K562 (cell line): ENCODE results near the gene MICU1. TPM values are rescaled to one million over a fixed set of nuclear protein-coding genes. Genes with fewer than 3 reads are reported as not detected.

Experiments used
- ASH1L ChIP-seq: fragments of 450-650 bp; IDR thresholded peaks from 2 replicates; pipeline ENCODE4 v1.6.1; 2018; ENCODE audit warnings: borderline replicate concordance, mild to moderate bottlenecking, low read depth; ENCODE audit not compliant: partially characterized antibody
- CEBPB ChIP-seq: fragments of 450-650 bp; IDR thresholded peaks from 2 replicates; pipeline ENCODE4 v1.6.1; 2016; ENCODE audit warnings: missing genetic modification characterization, missing compliant biosample characterization
- MTA1 ChIP-seq: fragments of 450-650 bp; IDR thresholded peaks from 2 replicates; pipeline ENCODE4 v1.6.1; 2017; ENCODE audit warnings: borderline replicate concordance
- NCOA6 ChIP-seq: fragments of 450-650 bp; IDR thresholded peaks from 2 replicates; pipeline ENCODE4 v1.6.1; 2017; ENCODE audit warnings: mild to moderate bottlenecking
- PTBP1 ChIP-seq: fragments of 200-400 bp; formaldehyde crosslinking; IDR thresholded peaks from 2 replicates; pipeline ENCODE4 v1.6.1; 2017; ENCODE audit warnings: low read depth, low read length
- RAD51 ChIP-seq: fragments of 450-650 bp; IDR thresholded peaks from 2 replicates; pipeline ENCODE4 v1.7.1; 2016; ENCODE audit warnings: low read depth, mild to moderate bottlenecking, borderline replicate concordance
- SMAD3 ChIP-seq: fragments of 450-650 bp; formaldehyde crosslinking; conservative IDR thresholded peaks from 2 replicates; pipeline ENCODE4 v1.4.0; 2020; ENCODE audit warnings: mild to moderate bottlenecking
- VEZF1 ChIP-seq: fragments of 200-800 bp; sonication (Bioruptor generic); IDR thresholded peaks from 2 replicates; pipeline ENCODE4 v1.6.1; 2017; ENCODE audit warnings: missing genetic modification characterization, missing compliant biosample characterization
- ZKSCAN1 ChIP-seq: fragments of 150-350 bp; IDR thresholded peaks from 2 replicates; pipeline ENCODE4 v1.6.1; 2016; ENCODE audit warnings: low read depth, low read length
- ZNF551 ChIP-seq: fragments of 250-450 bp; sonication (Bioruptor Pico); IDR thresholded peaks from 2 replicates; pipeline ENCODE4 v1.5.0; 2021; ENCODE audit warnings: mild to moderate bottlenecking, moderate library complexity
- ZNF57 ChIP-seq: fragments of 450-650 bp; formaldehyde crosslinking; IDR thresholded peaks from 2 replicates; pipeline ENCODE4 v1.4.0; 2020; ENCODE audit warnings: mild to moderate bottlenecking, moderate library complexity
- polyA plus RNA-seq, 8 experiments: library from polyadenylated mRNA; depleted of rRNA in 4 of 8; stranded (reverse) in 5 of 8; unstranded in 3 of 8; fragments of >200 nt; fragmentation: Nextera tagmentation in 2 of 8; fragmentation: Illumina TruSeq in 1 of 8; extraction: Ambion mirVana in 2 of 8; extraction: Trizol in 1 of 8; gene quantifications; 2 replicates each; pipeline versions ENCODE4 v1.2.1 to v1.2.3, GENCODE V29; 2011 to 2014; ENCODE audit warnings: inconsistent platforms in 1 of 8, missing spikeins in 1 of 8
- total RNA-seq, 7 experiments: library from RNA; depleted of rRNA in 6 of 7; stranded (reverse); fragments of >200 nt in 6 of 7; fragmentation: Illumina TruSeq in 2 of 7; extraction: Trizol in 2 of 7; gene quantifications; 2 replicates each; pipeline versions ENCODE4 v1.2.1 to v1.2.3, GENCODE V29; 2011 to 2021; ENCODE audit warnings: low replicate concordance in 1 of 7
- TF ChIP-seq, protein P1 (sequence below): fragments of 450-650 bp; IDR thresholded peaks from 2 replicates; pipeline ENCODE4 v1.6.1; 2014; ENCODE audit warnings: low read depth, mild to moderate bottlenecking, moderate library complexity, borderline replicate concordance
- TF ChIP-seq, protein P2 (sequence below): fragments of 250-450 bp; sonication (Bioruptor Pico); IDR thresholded peaks from 2 replicates; pipeline ENCODE4 v1.4.0; 2020; ENCODE audit warnings: mild to moderate bottlenecking, moderate library complexity

Gene MICU1
- total and polyA plus RNA-seq, 9 of the 15 experiments (the other 6 are each of a cell fraction or from before 2014, with no cell fraction given), result 29.3 to 76.8 (median 48.4) TPM

GRCh38 chr10:72389716-72390115 lies 236.2 kb downstream of the MICU1 start (continued):
- TF ChIP-seq, protein P1, sequence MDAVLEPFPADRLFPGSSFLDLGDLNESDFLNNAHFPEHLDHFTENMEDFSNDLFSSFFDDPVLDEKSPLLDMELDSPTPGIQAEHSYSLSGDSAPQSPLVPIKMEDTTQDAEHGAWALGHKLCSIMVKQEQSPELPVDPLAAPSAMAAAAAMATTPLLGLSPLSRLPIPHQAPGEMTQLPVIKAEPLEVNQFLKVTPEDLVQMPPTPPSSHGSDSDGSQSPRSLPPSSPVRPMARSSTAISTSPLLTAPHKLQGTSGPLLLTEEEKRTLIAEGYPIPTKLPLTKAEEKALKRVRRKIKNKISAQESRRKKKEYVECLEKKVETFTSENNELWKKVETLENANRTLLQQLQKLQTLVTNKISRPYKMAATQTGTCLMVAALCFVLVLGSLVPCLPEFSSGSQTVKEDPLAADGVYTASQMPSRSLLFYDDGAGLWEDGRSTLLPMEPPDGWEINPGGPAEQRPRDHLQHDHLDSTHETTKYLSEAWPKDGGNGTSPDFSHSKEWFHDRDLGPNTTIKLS, result no peak
- no peak for TF ChIP-seq RAD51
- no peak for TF ChIP-seq MTA1
- no peak for TF ChIP-seq VEZF1 (CRISPR knock-in tag)
- no peak for TF ChIP-seq ZNF57 (CRISPR knock-in tag)
- TF ChIP-seq CEBPB, result no peak
- no peak for TF ChIP-seq ZKSCAN1
- TF ChIP-seq ASH1L, result no peak
- TF ChIP-seq, protein P2, sequence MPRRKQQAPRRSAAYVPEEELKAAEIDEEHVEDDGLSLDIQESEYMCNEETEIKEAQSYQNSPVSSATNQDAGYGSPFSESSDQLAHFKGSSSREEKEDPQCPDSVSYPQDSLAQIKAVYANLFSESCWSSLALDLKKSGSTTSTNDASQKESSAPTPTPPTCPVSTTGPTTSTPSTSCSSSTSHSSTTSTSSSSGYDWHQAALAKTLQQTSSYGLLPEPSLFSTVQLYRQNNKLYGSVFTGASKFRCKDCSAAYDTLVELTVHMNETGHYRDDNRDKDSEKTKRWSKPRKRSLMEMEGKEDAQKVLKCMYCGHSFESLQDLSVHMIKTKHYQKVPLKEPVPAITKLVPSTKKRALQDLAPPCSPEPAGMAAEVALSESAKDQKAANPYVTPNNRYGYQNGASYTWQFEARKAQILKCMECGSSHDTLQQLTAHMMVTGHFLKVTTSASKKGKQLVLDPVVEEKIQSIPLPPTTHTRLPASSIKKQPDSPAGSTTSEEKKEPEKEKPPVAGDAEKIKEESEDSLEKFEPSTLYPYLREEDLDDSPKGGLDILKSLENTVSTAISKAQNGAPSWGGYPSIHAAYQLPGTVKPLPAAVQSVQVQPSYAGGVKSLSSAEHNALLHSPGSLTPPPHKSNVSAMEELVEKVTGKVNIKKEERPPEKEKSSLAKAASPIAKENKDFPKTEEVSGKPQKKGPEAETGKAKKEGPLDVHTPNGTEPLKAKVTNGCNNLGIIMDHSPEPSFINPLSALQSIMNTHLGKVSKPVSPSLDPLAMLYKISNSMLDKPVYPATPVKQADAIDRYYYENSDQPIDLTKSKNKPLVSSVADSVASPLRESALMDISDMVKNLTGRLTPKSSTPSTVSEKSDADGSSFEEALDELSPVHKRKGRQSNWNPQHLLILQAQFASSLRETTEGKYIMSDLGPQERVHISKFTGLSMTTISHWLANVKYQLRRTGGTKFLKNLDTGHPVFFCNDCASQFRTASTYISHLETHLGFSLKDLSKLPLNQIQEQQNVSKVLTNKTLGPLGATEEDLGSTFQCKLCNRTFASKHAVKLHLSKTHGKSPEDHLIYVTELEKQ, result no peak
- TF ChIP-seq ZNF551 (CRISPR knock-in tag), result no peak
- TF ChIP-seq PTBP1, result no peak
- no peak for TF ChIP-seq SMAD3
- TF ChIP-seq NCOA6, result no peak
